HG02973 (cell line): Measurements from ENCODE around the gene TBCCD1.
"Not testable (repeated sequence)": the region's sequence is repeated elsewhere in the genome, so short reads cannot be mapped to it uniquely, and the experiment has no call there.

Experiments used
- ATAC-seq: cut with Tn5 transposase; IDR thresholded peaks from one replicate; pipeline ENCODE4 v1.9.1; 2021; ENCODE audit warnings: moderate library complexity; ENCODE audit not compliant: unreplicated experiment

TBCCD1 gene

GRCh38 chr3:186520957-186521842 is 45.9 kb downstream of the TBCCD1 start:
- ATAC-seq = peak; percentile 49

DNA sequence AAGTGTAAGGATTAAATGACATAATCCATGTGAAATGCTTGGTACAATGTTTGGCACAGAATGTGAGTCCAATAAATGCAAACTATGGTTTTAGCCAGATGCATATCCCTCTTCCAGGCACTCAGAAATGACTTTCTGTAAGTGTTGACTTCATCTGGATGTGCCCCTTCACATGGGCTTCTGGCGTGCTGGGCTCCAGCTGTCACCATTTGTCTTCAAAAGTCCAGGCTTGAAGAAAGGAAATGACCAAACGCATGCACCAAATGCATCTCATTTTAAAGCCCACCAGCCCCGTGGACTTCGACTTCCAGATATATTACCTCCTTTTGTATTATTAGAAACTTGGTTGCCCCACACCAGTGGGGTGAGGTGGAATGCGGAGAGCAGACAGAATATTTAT is 46.7 kb downstream of the TBCCD1 start:
- no peak for ATAC-seq

DNA sequence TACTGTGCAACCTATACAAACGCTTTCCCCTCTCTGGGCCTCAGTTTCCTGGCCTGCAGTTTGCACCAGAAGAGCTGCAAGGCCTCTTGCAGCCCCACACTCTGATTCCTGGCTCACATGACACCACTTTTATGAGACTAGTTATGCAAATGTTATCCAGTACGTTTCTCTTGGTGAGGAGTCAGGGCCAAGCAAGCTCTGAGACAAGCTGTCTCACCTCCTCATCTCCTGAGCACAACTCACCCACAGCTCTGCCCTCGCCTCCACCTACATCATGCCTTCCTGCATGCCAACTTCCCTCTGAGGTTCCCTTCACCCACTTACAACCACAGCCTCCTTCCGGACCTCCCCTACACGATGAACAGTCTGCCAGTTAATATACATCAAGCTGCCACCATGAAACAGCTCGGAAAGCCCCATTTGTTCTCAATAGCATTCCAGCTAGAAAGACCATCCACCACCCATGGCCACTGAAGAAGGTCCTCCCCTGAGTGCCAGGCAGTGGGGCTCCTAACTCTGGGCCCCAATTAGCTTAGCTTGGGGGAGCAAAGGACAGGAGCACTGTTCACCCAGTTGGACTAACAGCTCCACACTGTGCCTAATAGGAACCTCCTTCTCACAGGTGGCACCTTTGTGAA is 48.0 kb downstream of the TBCCD1 start:
- no peak for ATAC-seq

DNA sequence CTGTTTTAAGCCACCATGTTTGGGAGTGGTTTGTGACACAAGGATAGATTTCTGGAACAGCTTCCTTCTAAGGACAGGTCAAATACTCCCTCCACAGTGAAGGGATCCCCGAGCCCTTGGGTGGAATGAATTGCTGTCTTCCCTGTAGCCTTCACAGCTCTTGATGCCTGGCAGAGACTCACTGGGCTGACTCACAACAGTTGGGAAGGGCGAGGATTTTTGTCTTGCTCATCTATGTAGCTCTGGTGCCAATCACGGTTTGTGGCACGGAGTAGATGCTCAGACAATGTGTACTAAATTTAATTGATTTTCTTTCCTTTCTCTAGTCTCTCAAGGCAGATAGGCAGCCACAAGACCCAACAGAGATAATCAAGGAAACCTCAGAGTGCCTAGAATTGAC is 49.9 kb downstream of the TBCCD1 start:
- ATAC-seq = no peak

DNA sequence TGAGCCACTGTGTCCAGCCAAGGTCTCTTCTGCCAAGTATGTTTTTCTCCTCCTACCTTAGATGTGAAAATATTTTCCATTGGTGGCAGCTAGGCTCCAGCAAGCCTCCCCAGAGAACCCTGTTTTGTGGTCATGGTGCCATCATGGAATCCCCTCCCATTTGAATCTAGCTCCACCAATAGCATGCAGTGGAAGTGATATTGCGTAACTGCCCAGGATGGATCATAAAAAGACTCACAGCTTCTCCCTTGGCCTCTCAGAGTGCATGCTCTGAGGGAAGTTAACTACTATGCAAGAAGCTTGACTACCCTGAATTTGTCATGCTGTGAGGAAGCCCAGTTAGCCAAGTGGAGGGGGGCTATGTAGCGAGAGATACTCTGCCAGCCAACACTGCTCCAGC is 50.5 kb downstream of the TBCCD1 start:
- no peak for ATAC-seq

DNA sequence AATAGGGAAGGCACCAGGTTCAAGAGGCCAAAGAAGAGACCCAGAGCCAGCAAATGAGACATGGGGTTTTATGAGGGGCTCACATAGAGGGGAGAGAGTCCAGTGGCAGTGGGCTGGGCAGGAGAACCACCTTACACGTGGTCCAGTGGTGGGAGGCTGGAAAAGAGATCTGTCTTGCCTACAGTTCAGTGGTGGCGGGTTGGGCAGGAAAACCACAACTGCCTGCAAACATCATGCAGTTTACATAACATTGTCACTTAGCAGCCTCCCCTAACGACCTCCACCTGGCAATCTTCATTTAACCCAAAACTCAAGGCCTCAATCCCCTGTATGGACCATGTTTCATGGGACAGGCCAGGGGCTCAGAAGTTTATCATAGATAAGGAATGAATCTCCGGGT is 52.0 kb downstream of the TBCCD1 start:
- ATAC-seq = no peak

GRCh38 chr3:186514296-186515002 is 52.7 kb downstream of the TBCCD1 start:
- ATAC-seq = no peak

DNA sequence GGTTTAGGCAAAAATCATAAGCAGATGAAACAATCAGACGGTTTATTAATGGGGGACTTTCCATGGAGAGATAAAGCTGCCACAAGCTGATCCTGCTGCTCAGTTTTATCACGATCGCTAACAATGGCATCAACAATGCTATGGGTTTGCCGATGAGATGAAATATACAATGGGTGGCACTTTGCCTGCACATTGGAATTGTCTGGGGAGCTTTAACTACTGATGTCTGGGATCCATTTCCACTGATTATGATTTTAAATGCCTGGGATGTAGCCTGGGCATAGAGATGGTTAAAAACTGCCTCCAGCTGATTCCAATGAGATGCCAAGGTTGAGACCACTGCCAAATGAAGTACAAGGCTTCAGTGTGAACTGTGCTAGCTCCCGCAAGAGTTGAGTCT is 53.8 kb downstream of the TBCCD1 start:
- ATAC-seq = no peak

GRCh38 chr3:186512570-186513302 is 54.4 kb downstream of the TBCCD1 start:
- no peak for ATAC-seq

DNA sequence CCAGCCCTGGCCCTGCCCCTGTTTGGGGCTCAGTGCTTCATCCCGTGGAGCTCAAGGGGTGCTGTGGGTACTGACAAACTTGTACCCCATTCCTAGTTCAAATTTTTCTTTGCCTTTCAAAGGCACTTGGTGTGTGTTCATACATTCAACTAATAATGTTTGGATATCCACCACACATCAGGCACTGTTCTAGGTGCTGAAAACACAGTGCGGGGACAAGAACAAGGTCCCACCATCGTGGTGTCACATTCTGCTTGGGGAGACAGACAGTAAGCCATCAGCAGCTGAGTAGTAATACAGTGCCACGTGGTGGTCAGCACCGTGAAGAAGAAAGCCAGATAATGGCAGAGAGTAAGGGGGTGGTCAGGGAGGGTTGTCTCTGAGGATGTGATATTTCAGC is 55.4 kb downstream of the TBCCD1 start:
- no peak for ATAC-seq

DNA sequence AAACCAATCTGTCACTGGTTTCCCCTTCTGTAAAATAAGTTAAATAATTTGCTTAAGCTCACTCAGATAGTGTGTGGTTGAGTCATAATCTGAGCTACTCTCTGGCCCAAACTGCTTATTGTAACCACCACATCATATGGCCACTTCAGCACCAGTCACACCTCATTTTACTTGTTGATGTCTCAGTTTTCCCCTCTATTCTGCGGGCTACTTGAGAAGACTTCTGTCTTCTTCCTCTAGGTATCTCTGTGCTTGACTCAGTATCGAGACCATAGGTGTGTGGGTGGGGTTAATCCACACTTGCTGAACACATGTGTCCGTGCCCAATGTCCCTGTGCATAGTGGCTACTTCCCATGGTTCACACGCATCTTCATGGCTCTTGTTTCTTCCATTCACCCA is 55.9 kb downstream of the TBCCD1 start:
- ATAC-seq = peak; percentile 75

DNA sequence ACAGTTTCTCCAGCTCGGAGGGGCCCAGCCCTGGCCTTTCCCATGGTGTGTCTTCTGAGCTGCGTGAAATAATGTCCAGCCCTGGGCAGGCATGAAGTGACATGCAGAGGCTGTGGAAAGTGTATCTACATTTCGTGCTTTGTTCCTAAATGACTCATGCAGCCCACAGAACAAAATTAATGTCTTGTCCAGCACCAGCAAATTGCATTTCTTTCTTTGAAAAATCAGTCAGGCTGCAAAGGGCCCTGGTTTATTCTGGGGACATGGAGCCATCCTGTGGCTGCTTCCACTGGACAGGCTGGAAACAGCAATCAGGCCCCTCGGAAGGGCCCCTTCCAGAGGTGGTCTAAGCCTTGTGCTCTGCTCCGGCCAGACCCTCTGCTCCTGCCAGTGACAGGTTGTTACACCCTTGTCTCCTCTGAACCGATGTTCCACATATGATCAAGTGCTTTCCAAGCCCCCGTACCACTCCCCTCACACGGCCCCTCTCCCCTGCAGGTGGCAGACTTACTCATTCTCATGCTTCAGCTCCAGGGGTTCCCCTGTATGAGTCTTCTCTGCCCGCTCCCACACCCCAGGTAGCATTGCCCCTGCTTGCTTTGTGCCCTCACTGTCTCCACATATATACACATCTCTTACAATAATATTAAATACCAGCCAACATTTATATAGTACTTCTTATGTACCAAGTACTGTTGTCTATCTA is 56.6 kb downstream of the TBCCD1 start:
- no peak for ATAC-seq

- no peak for ATAC-seq
These were observed 57.7 kb downstream of the TBCCD1 start for GRCh38 chr3:186509423-186509822.

GRCh38 chr3:186506857-186507256 is 60.3 kb downstream of the TBCCD1 start:
- ATAC-seq = no peak

DNA sequence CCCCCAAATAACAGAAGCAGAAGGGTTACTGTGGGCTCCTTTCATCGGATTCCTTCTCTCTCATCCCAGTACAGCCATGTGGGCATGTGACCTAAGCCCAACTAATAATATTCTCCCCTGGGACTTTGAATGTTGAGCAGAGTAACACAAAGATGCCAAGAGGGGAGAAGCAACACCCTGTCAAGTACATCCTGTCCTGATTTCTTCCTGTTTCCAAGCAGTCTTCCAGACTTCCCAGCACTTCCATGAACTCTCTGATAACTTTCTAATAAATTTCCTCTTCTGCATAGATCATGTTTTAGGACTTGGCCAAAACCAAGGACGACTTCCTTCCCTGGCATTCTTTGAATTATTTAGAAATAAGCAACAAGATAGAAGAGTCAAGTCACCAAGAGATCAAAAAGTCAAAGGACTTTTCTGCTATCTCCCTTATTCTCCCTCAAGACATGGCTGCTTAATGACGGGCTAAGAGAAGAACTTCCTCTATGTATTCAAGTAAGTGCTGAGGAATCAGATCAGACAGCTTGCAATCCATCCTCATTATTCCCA is 60.9 kb downstream of the TBCCD1 start:
- no peak for ATAC-seq

DNA sequence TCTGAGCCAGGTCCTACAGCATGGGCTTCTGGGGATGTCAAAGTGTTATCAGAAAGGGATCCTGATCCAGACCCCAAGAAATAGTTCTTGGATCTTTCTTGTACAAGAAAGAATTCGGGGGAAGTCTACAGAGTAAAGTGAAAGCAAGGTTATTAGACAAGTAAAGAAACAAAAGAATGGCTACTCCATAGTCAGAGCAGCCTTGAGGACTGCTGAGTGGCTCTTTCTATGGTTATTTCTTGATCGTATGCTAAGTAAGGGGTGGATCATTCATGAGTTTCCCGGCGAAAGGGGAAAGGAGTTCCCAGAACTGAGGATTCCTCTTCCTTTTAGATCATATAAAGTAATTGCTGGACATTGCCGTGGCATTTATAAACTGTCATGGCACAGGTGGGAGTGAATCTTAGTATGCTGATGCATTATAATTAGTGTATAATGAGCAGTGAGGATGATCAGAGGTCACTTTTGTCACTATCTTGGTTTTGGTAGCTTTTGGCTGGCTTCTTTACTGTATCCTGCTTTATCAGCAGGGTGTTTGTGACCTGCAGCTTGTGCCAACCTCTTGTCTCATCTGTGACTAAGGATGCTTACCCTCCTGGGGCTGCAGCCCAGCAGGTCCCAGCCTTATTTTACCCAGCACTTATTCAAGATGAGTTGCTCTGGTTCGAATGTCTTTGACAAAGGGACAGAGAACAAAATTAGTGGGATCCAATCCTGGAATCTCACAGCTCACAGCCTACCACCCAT is 64.0 kb downstream of the TBCCD1 start:
- ATAC-seq = no peak

DNA sequence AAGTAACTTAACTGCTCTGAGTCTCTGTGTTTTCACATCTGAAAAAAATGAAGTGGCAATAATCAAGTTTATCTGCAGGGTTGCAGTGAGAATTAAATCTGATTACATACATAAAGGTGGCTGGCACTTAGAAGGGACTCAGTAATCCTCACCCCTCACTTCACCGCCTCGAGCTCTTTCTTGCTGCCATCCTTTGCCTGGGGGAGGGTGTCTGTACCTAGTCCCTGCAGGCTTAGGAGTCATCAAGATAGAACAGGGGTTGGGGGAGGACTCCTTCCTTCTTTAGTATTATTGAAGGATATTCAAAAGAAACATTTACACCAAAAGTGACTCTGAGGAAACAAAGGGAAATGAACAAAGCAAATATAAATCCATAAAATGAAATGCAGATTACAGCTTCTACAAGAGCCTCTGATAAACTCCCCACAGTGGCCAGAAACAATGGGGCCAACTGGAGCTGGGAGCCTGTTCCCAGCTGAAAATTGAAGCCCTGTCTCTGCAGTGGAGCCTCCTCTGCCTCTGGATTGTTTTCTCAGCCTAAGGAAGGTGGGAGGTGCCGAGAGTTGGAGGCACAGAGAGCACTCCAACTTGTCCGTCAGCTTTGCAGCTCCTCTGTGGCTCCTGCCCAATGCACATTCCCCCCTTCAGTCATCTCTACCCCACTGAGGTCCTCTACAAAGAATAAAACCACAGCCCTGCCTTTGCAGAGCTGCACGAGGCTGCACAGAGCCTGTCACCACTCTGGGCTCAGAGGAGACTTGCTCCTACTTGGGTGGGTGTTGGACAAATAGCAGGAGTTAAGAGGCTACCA is 64.8 kb downstream of the TBCCD1 start:
- ATAC-seq = no peak

DNA sequence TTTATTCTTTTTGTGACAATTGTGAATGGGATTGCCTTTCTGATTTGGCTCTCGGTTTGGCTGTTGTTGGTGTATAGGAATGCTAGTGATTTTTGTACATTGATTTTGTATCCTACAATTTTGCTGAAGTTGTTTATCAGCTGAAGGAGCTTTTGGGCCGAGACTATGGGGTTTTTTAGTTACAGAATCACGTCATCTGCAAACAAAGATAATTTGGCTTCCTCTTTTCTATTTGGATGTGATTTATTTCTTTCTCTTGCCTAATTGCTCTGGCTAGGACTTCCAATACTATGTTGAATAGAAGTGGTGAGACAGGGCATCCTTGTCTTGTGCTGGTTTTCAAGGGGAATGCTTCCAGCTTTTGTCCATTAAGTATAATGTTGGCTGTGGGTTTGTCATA is 67.2 kb downstream of the TBCCD1 start:
- ATAC-seq = not testable (repeated sequence)

DNA sequence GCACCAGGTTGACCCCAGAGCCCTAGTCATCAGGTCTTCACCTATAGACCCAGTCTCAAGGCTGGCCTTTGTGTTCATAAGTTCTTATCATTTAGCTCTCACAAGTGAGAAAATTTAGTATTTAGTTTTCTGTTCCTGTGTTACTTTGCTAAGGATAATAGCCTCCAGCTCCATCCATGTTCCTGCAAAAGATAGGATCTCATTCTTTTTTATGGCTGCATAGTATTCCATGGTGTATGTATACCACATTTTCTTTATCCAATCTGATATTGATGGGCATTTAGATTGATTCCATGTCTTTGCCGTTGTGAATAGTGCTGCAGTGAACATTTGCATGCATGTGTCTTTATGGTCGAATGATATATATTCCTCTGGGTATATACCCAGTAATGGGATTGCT is 69.1 kb downstream of the TBCCD1 start:
- not testable (repeated sequence) for ATAC-seq
